Thymus (tissue), 14 donors: Measurements from ENCODE around the gene FCRL3. TPM values are rescaled to one million over a fixed set of nuclear protein-coding genes. Genes with fewer than 3 reads are reported as not detected.
A peak's percentile ranks its signal among the peaks of the same experiment; 100 is the strongest.
"Not testable (repeated sequence)": the region's sequence is repeated elsewhere in the genome, so short reads cannot be mapped to it uniquely, and the experiment has no call there.

Source experiments
- DNase-seq, 9 donors: peaks; one replicate each; pipeline ENCODE4 v3.0.0-alpha.2; 2013; ENCODE audit warnings: low spot score in 9 of 9, low read depth in 6 of 9, missing footprints in 1 of 9
- H3K27ac ChIP-seq, 2 donors: one replicate each; pipeline ENCODE4 v1.5.1; 2013; ENCODE audit warnings: control low read depth in 1 of 2, low read depth in 1 of 2, low read length in 1 of 2, mild to moderate bottlenecking in 1 of 2, moderate library complexity in 1 of 2
- H3K27me3 ChIP-seq, 2 donors: one replicate each; pipeline ENCODE4 v1.5.1; 2013; ENCODE audit warnings: low read length in 1 of 2; ENCODE audit not compliant: control insufficient read depth in 2 of 2, insufficient read depth in 1 of 2
- H3K36me3 ChIP-seq, 2 donors: one replicate each; pipeline ENCODE4 v1.5.1; 2013; ENCODE audit warnings: low read length in 1 of 2, mild to moderate bottlenecking in 1 of 2, moderate library complexity in 1 of 2; ENCODE audit not compliant: control insufficient read depth in 2 of 2, insufficient read depth in 2 of 2
- H3K4me1 ChIP-seq, 2 donors: one replicate each; pipeline ENCODE4 v1.5.1; 2013; ENCODE audit warnings: low read length in 2 of 2; ENCODE audit not compliant: control insufficient read depth in 2 of 2, insufficient read depth in 2 of 2
- H3K4me3 ChIP-seq, 2 donors: one replicate each; pipeline ENCODE4 v1.5.1; 2013; ENCODE audit warnings: low read length in 2 of 2, control low read depth in 1 of 2, mild to moderate bottlenecking in 1 of 2
- H3K9me3 ChIP-seq, 2 donors: one replicate each; pipeline ENCODE4 v1.5.1; 2013; ENCODE audit warnings: low read length in 1 of 2, mild to moderate bottlenecking in 1 of 2; ENCODE audit not compliant: control insufficient read depth in 2 of 2, insufficient read depth in 1 of 2
- WGBS: extraction: QIAGEN DNeasy Blood & Tissue Kit; methylation state at CpG from one replicate; pipeline ENCODE4 v1.1.7; 2013; 5-methylcytosine and 5-hydroxymethylcytosine counted together
- long read RNA-seq, 10 donors: transcript quantifications; one replicate each; lab custom pipeline, GENCODE V29; 2026
- polyA plus RNA-seq: library from polyadenylated mRNA; stranded (reverse); fragments of 200-250 nt; gene quantifications from one replicate; pipeline ENCODE4 v1.2.3, GENCODE V29; 2013
- total RNA-seq: library from RNA; stranded (reverse); fragments of 120-200 nt; gene quantifications from one replicate; pipeline ENCODE4 v1.2.4, GENCODE V29; 2013
- donor health status: healthy.

The FCRL3 gene
- total RNA-seq (2.5 TPM), polyA plus RNA-seq (2.8 TPM)
- long read RNA-seq, donor 1, result 0 reads
- long read RNA-seq, donor 2, partial matches to known transcripts, result 16 of 16 reads
- long read RNA-seq, donor 2, other reads (novel, unspliced or antisense), result 0 of 16 reads
- long read RNA-seq, donor 3, partial matches to known transcripts, result 9 of 9 reads
- long read RNA-seq, donor 3, other reads (novel, unspliced or antisense), result 0 of 9 reads
- long read RNA-seq, donor 4, result 0 reads
- long read RNA-seq, donor 5, result 0 reads
- long read RNA-seq, donor 6, result 0 reads
- long read RNA-seq, donor 7, result 0 reads
- long read RNA-seq, donor 8, result 0 reads
- long read RNA-seq, donor 9, result 0 reads
- long read RNA-seq, donor 10, result 0 reads

- Histone ChIP-seq H3K27ac (peak within 1 kb of the TSS in 1 of 2 donors; percentile 29), H3K36me3 (no peaks in the 10 kb centered on the region), H3K4me1 (no peaks in the 10 kb centered on the region), H3K27me3 (no peaks in the 10 kb centered on the region), H3K9me3 (no peaks in the 10 kb centered on the region), H3K4me3 (no peak within 1 kb of the TSS)
- DNase-seq, result no peak
- WGBS, result 90% methylated on average over 4 of the region's 4 CpGs
Measured at GRCh38 chr1:157700732-157701131, at the start of gene FCRL3. Gene FCRL3, minus strand, starts transcription at chr1:157700769. Its CDS starts 280 bp downstream, at chr1:157700489.

GRCh38 chr1:157748262-157748817, 47.8 kb upstream of the FCRL3 start:
- H3K27ac ChIP-seq, result no peak overlapping the region
- no peaks in the 10 kb centered on the region for H3K9me3 ChIP-seq
- H3K27me3 ChIP-seq, result no peaks in the 10 kb centered on the region
- H3K4me3 ChIP-seq, result no peak overlapping the region
- no peak for DNase-seq
- H3K4me1 ChIP-seq, result no peaks in the 10 kb centered on the region
- 98% methylated on average over 3 of the region's 3 CpGs for WGBS
- H3K36me3 ChIP-seq, result no peaks in the 10 kb centered on the region

GRCh38 chr1:157739229-157739901, 38.8 kb upstream of the FCRL3 start:
- WGBS, result 93% methylated on average over 5 of the region's 5 CpGs
- H3K4me3 ChIP-seq, result no peak overlapping the region
- H3K4me1 ChIP-seq, result no peaks in the 10 kb centered on the region
- no peaks in the 10 kb centered on the region for H3K27me3 ChIP-seq
- H3K27ac ChIP-seq, result no peak overlapping the region
- H3K9me3 ChIP-seq, result no peaks in the 10 kb centered on the region
- H3K36me3 ChIP-seq, result no peaks in the 10 kb centered on the region
- DNase-seq, result no peak

- not testable (repeated sequence) for H3K36me3 ChIP-seq, DNase-seq, H3K4me1 ChIP-seq, H3K27ac ChIP-seq, H3K4me3 ChIP-seq, H3K27me3 ChIP-seq, H3K9me3 ChIP-seq
- WGBS, result 90% methylated on average over 5 of the region's 5 CpGs
Measured at GRCh38 chr1:157735991-157736390, 35.4 kb upstream of the FCRL3 start.

- no peak for DNase-seq
- Histone ChIP-seq H3K9me3 (no peaks in the 10 kb centered on the region), H3K36me3 (no peaks in the 10 kb centered on the region), H3K27me3 (no peaks in the 10 kb centered on the region), H3K27ac (no peak overlapping the region), H3K4me3 (no peak overlapping the region), H3K4me1 (no peaks in the 10 kb centered on the region)
- WGBS, result 92% methylated on average over 1 of the region's 1 CpG
Measured at GRCh38 chr1:157734321-157734720, 33.8 kb upstream of the FCRL3 start.

GRCh38 chr1:157732755-157733154, 32.2 kb upstream of the FCRL3 start:
- no peaks in the 10 kb centered on the region for H3K36me3 ChIP-seq
- DNase-seq, result no peak
- no peak overlapping the region for H3K4me3 ChIP-seq
- no peak overlapping the region for H3K27ac ChIP-seq
- H3K9me3 ChIP-seq, result no peaks in the 10 kb centered on the region
- no peaks in the 10 kb centered on the region for H3K27me3 ChIP-seq
- 95% methylated on average over 3 of the region's 3 CpGs for WGBS
- no peaks in the 10 kb centered on the region for H3K4me1 ChIP-seq

GRCh38 chr1:157725221-157725577, 24.6 kb upstream of the FCRL3 start:
- no peaks in the 10 kb centered on the region for H3K36me3 ChIP-seq
- H3K4me1 ChIP-seq, result no peaks in the 10 kb centered on the region
- H3K4me3 ChIP-seq, result no peak overlapping the region
- H3K27me3 ChIP-seq, result no peaks in the 10 kb centered on the region
- H3K9me3 ChIP-seq, result peaks cover 2 to 8% of the 10 kb centered on the region in 2 donors
- H3K27ac ChIP-seq, result no peak overlapping the region
- WGBS, result 13% methylated on average over 2 of the region's 2 CpGs
- peak in 2 of 9 donors; percentile 28 to 61 for DNase-seq

GRCh38 chr1:157724537-157725220, 24.1 kb upstream of the FCRL3 start:
- peaks cover 2 to 8% of the 10 kb centered on the region in 2 donors for H3K9me3 ChIP-seq
- H3K36me3 ChIP-seq, result no peaks in the 10 kb centered on the region
- no peaks in the 10 kb centered on the region for H3K4me1 ChIP-seq
- no peak for DNase-seq
- no peak overlapping the region for H3K27ac ChIP-seq
- no peaks in the 10 kb centered on the region for H3K27me3 ChIP-seq
- 90% methylated on average over 2 of the region's 2 CpGs for WGBS
- no peak overlapping the region for H3K4me3 ChIP-seq

- Histone ChIP-seq H3K9me3 (peaks cover 2 to 8% of the 10 kb centered on the region in 2 donors), H3K27me3 (no peaks in the 10 kb centered on the region), H3K4me3 (no peak overlapping the region), H3K4me1 (no peaks in the 10 kb centered on the region), H3K27ac (no peak overlapping the region), H3K36me3 (no peaks in the 10 kb centered on the region)
- WGBS, result 98% methylated on average over 2 of the region's 2 CpGs
- no peak for DNase-seq
Measured at GRCh38 chr1:157723157-157723556, 22.6 kb upstream of the FCRL3 start.
